NCI-H1048 (cell line): ENCODE data around the gene PGBD5.

ENCODE experiments used
- DNase-seq: peaks from one replicate; lab custom pipeline; 2025; lab: John Stamatoyannopoulos, UW

PGBD5 gene

GRCh38 chr1:230278871-230279582 lies 147.1 kb downstream of the PGBD5 start:
- no peak for DNase-seq

DNA sequence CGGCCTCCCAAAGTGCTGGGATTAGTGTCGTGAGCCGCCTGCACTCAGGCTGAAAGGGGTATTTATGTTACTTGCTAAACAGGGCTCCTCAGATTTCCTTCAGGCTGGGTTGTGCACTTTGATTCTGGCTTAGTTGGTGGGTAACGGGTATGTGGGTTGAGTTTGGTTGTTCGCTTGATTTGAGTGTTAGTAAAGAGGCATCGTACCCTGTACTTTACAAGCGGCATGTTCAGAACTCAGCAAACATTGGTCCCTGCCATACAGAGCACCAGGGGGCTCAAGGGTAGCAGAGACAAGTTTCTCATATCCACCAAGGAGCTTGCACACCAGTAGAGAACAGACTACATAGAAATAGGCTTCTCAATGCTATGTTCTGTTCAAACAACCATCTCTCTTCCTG lies 147.8 kb downstream of the PGBD5 start:
- no peak for DNase-seq

GRCh38 chr1:230277201-230278025 lies 148.7 kb downstream of the PGBD5 start:
- DNase-seq: no peak

GRCh38 chr1:230276401-230276800 lies 149.7 kb downstream of the PGBD5 start:
- DNase-seq: no peak

DNA sequence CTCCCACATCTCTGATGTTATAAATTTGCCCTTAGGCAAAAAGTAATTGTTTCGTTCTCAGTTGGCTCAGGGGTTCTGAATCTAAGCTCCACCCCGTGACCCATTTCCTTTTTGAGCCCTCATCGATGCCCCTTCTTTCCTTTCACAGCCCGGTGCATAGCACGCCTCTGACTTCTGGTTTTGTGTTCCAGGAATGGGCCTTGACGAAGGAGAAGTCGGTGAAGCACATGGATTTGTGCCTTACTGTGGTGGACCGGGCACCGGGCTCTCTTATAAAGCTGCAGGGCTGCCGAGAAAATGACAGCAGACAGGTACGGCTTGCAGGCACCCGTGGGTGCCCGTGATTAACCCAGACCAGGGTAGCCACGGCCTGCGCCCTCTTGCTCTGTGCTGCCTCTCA lies 151.9 kb downstream of the PGBD5 start:
- no peak for DNase-seq

DNA sequence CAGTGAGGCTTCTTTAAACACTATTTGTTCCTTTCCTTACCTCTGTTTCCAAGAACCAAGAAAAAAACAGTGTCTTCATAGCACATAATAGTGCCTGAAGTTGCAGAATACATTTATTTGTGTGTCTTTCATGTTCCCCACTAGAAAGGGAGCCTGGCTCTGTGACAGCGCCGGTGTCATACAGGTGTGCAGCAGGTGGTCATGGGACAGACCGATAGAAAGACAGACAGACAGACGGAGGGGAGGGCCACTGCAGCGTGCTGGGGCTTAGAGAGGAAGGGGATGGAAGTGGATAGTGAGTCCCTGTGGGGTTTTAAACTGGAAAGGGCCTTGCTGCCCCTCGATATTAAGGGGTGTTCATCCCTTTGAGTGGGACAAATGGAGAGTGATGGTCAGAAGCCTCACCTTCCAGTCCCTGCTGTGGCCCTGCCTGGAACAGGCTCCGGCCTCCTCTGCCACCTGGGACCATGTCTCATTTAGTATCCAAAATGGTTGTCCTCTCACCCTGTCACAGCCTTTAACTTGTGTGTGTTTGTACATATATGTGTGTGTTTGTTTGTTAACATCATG lies 152.9 kb downstream of the PGBD5 start:
- no peak for DNase-seq

DNA sequence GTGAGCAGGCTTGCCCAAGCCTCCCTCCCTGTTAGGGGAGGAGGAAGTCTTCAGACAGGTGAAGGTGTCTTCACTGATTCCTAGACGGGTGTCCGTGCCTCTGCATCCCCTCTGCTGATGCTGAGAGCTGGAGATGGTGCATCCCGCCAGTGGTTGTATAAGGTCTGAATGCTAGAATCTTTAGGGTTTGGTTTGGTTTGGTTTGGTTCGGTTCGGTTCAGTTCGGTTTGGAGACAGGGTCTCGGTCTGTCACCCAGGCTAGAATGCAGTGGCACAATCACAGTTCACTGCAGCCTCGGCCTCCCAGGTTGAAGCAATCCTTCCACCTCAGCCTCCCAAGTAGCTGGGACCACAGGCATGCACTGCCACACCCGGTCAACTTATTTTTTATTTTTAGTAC lies 153.6 kb downstream of the PGBD5 start:
- DNase-seq: no peak

GRCh38 chr1:230271300-230272035 lies 154.7 kb downstream of the PGBD5 start:
- DNase-seq: no peak

GRCh38 chr1:230270559-230271281 lies 155.4 kb downstream of the PGBD5 start:
- no peak for DNase-seq

DNA sequence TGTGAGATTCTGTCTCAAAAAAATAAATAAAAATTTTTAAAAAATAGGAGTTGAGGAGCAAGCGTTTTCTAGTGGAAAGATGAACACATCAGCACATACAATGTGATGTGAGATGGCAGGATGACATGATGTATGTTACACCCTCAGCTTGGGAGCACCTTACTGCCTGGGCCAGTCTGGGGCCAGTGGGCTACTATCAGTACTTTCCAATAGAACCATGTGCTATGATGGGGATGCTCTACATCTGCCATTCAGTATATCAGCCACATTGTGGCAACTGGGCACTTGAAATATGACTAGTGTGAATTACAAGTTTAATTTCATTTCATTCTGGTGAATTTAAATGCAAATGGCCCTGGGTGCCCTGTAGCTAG lies 156.0 kb downstream of the PGBD5 start:
- DNase-seq: no peak

DNA sequence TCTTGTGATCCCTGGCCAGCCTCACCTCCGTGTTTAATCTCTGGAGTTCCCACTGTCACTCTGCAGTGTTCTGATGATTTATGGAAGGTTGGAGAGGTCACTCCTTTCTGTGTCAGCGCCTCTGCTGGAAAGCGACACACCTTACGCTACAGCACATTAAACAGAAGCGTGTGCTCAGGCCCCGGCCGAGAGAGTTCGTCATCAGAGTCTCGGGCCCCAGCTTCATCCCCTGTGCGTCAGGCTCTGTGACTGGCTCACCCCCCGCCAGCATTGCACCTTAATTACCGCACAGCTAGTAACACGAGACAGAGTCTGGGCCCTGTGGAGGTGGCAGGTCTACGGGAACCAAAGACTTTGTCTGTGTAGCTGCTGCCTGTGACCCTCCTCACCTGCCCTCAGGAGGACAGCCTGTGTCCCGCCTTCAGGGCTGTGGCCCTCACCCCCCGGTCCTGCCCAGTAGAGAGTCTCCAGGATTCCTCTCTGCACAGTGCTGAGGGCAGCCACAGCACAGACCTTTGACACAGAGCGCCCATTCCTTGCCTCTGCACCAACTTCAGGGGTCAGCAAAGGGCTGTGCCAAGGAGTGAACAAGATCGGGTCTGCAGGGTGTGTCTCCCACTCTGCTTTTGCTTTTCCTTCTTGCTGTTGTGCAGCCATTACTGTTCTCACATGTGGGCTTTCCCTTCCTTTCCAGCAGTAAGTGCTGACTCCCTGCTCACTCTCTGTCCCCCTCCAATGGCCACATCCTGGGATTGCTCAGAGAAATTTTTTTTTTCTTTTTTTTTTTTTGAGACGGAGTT lies 157.6 kb downstream of the PGBD5 start:
- peak; percentile 3 for DNase-seq

- no peak for DNase-seq
Observed at GRCh38 chr1:230267338-230268065, 158.6 kb downstream of the PGBD5 start.

DNA sequence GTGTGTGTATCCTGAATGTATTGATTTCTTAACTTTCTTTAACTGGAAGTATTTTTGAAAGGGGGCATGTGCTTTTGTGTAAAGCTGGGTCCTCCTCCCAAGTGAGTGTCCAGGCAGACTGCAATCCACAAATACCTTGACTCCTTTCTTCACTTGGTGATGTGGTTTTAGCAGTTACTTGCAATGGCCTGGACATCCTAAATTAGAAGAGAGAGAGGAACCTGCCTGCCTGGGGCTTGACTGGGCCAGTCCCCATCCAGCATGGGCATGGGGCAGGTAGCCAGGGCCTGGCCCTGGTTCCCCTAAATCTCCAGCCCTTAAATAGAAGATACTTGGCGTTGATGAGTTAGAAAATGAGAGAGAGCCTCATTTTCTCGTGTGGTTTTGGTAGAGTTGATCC lies 159.7 kb downstream of the PGBD5 start:
- DNase-seq: no peak

GRCh38 chr1:230265200-230266115 lies 160.7 kb downstream of the PGBD5 start:
- DNase-seq: no peak
